Lower leg skin (tissue), 3 donors: Measurements from ENCODE around the gene PPP1R14C.

Experiments
- POLR2A ChIP-seq, 2 donors: fragments of 450-650 bp; IDR thresholded peaks; one replicate each; pipeline ENCODE4 v1.6.1; 2016 to 2017; ENCODE audit warnings: antibody characterized with exemption in 2 of 2, mild to moderate bottlenecking in 1 of 2, moderate library complexity in 1 of 2
- TF ChIP-seq, protein P1 (sequence below), 3 donors: fragments of 450-650 bp; IDR thresholded peaks; one replicate each; pipeline ENCODE4 v1.5.1; 2016; ENCODE audit warnings: antibody characterized with exemption in 3 of 3, mild to moderate bottlenecking in 3 of 3, moderate library complexity in 2 of 3

DNA sequence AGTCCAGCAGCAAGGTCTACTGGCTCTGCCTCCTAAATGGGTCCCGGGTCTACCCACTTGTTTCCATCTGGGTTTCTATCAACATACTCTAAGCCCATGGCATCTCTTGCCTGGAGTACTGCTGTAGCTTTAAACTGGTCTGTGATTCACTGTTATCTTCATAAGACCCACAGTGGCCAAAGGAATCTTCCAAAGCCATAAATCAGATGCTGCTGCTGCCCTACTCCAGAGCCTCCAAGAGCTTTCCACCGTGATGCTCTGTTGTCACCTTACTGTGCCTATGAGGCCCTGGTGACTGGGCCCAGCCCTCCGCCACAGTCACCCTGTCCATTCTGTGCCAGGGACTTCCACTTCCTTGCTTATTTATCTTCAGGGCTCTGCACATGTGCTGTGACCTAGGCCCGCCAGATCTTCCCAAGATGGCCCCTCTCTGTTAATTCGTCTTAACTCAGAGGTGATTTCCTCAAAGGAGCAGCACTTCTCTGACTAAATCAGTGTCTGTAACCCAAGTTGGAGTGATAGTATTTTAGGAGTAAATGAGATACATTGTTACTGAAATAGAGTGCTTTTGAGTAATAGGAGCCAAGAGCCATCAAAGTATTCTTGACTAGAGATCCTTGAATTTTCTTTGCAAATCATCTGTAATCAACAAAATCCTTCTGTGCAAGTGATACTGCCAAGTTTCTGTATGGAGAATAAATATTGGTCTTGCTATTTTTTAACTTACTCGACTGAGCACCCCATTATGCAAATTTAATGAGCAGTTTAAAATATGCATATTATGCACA lies 102.5 kb downstream of the PPP1R14C start:
- TF ChIP-seq, protein P1, sequence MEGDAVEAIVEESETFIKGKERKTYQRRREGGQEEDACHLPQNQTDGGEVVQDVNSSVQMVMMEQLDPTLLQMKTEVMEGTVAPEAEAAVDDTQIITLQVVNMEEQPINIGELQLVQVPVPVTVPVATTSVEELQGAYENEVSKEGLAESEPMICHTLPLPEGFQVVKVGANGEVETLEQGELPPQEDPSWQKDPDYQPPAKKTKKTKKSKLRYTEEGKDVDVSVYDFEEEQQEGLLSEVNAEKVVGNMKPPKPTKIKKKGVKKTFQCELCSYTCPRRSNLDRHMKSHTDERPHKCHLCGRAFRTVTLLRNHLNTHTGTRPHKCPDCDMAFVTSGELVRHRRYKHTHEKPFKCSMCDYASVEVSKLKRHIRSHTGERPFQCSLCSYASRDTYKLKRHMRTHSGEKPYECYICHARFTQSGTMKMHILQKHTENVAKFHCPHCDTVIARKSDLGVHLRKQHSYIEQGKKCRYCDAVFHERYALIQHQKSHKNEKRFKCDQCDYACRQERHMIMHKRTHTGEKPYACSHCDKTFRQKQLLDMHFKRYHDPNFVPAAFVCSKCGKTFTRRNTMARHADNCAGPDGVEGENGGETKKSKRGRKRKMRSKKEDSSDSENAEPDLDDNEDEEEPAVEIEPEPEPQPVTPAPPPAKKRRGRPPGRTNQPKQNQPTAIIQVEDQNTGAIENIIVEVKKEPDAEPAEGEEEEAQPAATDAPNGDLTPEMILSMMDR (IDR thresholded peaks at IDR 0.05): no peak
- no peak for TF ChIP-seq POLR2A (IDR thresholded peaks at IDR 0.05)
